ENCODE measurements around the gene PAGR1.
"Not testable (repeated sequence)": the region's sequence is repeated elsewhere in the genome, so short reads cannot be mapped to it uniquely, and the experiment has no call there.

Gene PAGR1

DNA sequence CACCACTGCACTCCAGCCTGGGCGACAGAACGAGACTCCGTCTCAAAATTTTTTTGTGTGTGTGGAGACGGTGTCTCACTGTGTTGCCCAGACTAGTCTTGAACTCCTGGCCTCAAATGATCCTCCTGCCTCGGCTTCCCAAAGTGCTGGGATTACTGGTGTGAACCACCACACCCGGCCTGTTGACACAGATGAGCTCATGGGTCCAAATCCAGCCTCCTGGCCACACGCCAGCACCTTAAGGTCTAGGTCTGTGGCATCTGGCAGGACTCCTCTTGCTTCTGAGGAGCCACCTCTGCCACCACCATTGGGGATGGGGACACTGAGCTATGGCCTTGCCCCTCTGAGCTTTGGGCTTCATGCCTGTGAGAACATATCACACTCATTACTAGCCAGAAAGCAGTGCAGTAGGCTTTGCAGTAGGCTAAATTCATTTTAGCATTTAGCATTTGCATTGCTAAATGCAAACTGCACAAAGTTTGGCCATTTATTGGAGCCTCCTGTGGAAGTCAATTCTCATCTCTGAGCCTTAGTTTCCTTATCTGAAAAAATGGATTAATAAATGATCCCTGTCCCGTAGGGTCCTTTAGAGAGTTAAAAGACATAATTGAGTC lies 52.6 kb downstream of the PAGR1 start (continued):
- TF ChIP-seq, protein P1, sequence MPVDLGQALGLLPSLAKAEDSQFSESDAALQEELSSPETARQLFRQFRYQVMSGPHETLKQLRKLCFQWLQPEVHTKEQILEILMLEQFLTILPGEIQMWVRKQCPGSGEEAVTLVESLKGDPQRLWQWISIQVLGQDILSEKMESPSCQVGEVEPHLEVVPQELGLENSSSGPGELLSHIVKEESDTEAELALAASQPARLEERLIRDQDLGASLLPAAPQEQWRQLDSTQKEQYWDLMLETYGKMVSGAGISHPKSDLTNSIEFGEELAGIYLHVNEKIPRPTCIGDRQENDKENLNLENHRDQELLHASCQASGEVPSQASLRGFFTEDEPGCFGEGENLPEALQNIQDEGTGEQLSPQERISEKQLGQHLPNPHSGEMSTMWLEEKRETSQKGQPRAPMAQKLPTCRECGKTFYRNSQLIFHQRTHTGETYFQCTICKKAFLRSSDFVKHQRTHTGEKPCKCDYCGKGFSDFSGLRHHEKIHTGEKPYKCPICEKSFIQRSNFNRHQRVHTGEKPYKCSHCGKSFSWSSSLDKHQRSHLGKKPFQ (tag by site-specific recombination; IDR thresholded peaks at IDR 0.05): peak; percentile 92
- peak; percentile 82 for TF ChIP-seq ZNF600 (tag by site-specific recombination; IDR thresholded peaks at IDR 0.05)

DNA sequence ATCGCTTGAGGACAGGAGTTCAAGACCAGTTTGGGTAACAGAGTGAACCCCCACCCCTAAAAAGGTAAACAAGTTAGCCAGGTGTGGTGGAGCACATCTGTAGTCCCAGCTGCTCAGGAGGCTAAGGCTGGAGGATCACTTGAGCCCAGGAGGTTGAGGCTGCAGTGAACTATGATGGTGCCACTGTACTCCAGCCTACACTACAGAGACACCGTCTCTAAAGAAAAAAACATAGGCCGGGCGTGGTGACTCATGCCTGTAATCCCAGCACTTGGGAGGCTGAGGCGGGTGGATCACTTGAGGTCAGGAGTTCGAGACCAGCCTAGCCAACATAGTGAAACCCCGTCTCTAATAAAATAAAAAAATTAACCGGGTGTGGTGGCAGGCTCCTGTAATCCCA lies 53.1 kb downstream of the PAGR1 start:
- POLR2A ChIA-PET: interaction anchor here (1.8 kb wide), 1 partner anchor 8 kb away, joined by 7 read pairs; no protein-coding TSS in a partner anchor
- not testable (repeated sequence) for H3K36me3 ChIP-seq (ENCODE audit: control insufficient read depth in 2 of 2, insufficient read depth in 1 of 2, low read length in 2 of 2); H3K4me3 ChIP-seq (ENCODE audit: low read depth, low read length); H3K27ac ChIP-seq (ENCODE audit: extremely low read depth, low read depth, low read length); H3K4me1 ChIP-seq (ENCODE audit: control insufficient read depth, insufficient read depth, low read length); H3K9me3 ChIP-seq (ENCODE audit: control insufficient read depth, insufficient read depth, low read depth, low read length)
- CTCF ChIA-PET: interaction anchor here (0.6 to 1.5 kb wide), 2 partner anchors 16 to 53 kb away, joined by 3 read pairs; partner anchors contain the start of gene PAGR1
- TF ChIP-seq, protein P2, sequence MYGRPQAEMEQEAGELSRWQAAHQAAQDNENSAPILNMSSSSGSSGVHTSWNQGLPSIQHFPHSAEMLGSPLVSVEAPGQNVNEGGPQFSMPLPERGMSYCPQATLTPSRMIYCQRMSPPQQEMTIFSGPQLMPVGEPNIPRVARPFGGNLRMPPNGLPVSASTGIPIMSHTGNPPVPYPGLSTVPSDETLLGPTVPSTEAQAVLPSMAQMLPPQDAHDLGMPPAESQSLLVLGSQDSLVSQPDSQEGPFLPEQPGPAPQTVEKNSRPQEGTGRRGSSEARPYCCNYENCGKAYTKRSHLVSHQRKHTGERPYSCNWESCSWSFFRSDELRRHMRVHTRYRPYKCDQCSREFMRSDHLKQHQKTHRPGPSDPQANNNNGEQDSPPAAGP (tag by site-specific recombination; IDR thresholded peaks at IDR 0.05): peak; percentile 37; the same call in 1 of the 2 replicates
